Endothelial cell of umbilical vein (primary cell): ENCODE results near the gene AKAP6. TPM values are rescaled to one million over a fixed set of nuclear protein-coding genes. Genes with fewer than 3 reads are reported as not detected.

ENCODE experiments used
- BruUV-seq: library from RNA; stranded (reverse); fragments of 400-500 nt; replicated peaks from 2 replicates; lab custom pipeline; 2021; lab: Mats Ljungman, UMichigan
- CTCF ChIA-PET: fragments of 300-600, 350-600 bp; sonication (Branson Sonifier 250); formaldehyde crosslinking; loops from one replicate; lab custom pipeline; 2021; ENCODE audit warnings: antibody characterized with exemption, inconsistent platforms; lab: Charles Lee
- POLR2A ChIA-PET: fragments of 300-600, 350-600 bp; sonication (Branson Sonifier 250); formaldehyde crosslinking; loops from one replicate; lab custom pipeline; 2021; ENCODE audit warnings: antibody characterized with exemption, inconsistent platforms; lab: Charles Lee
- DNase-seq: peaks from one replicate; pipeline ENCODE4 v3.0.0-alpha.2; 2011; ENCODE audit warnings: low read depth, low spot score
- FAIRE-seq: peaks from 2 replicates; lab custom pipeline; 2011; peaks lifted over from hg19 to GRCh38; lab: Jason Lieb, UNC
- H2AFZ ChIP-seq: 2 replicates; pipeline ENCODE4 v1.6.0; 2012; ENCODE audit warnings: low read depth, low read length, control low read depth, inconsistent platforms
- H3K27ac ChIP-seq: 2 replicates; pipeline ENCODE4 v1.5.1; 2011; ENCODE audit warnings: low read depth, mild to moderate bottlenecking, control low read depth, low read length, moderate library complexity; ENCODE audit not compliant: insufficient read depth
- H3K27me3 ChIP-seq, 2 experiments: 2 replicates each; pipeline versions ENCODE4 v1.6.0 to v1.6.1; 2011; ENCODE audit warnings: low read length in 2 of 2, mixed read lengths in 1 of 2; ENCODE audit not compliant: control insufficient read depth in 2 of 2, insufficient read depth in 2 of 2
- H3K36me3 ChIP-seq, 2 experiments: 2 replicates in 1 of 2; 3 replicates in 1 of 2; pipeline ENCODE4 v1.5.1; 2011; ENCODE audit warnings: low read length in 2 of 2, mild to moderate bottlenecking in 1 of 2, moderate library complexity in 1 of 2; ENCODE audit not compliant: control insufficient read depth in 2 of 2, insufficient read depth in 2 of 2; ENCODE audit errors: extremely low read depth in 1 of 2
- H3K4me1 ChIP-seq: 3 replicates; pipeline ENCODE4 v1.5.1; 2011; ENCODE audit warnings: mild to moderate bottlenecking, low read length; ENCODE audit not compliant: control insufficient read depth, insufficient read depth; ENCODE audit errors: extremely low read depth
- H3K4me2 ChIP-seq: 2 replicates; pipeline ENCODE4 v1.6.1; 2011; ENCODE audit warnings: low read length, control low read depth, mixed read lengths; ENCODE audit not compliant: insufficient read depth
- H3K4me3 ChIP-seq, 3 experiments: fragments of 200-600 bp in 1 of 3; sonication (generic), shearing (Covaris generic) in 1 of 3; replicated peaks in 1 of 3; 2 replicates each; pipeline ENCODE4 v1.5.1; 2011 to 2016; ENCODE audit warnings: control low read depth in 3 of 3, low read length in 3 of 3, mild to moderate bottlenecking in 2 of 3, inconsistent platforms in 1 of 3, low read depth in 1 of 3, moderate library complexity in 1 of 3; ENCODE audit not compliant: insufficient read depth in 1 of 3
- H3K79me2 ChIP-seq: 2 replicates; pipeline ENCODE4 v1.6.0; 2012; ENCODE audit warnings: low read length, inconsistent platforms; ENCODE audit not compliant: control insufficient read depth, insufficient read depth
- H3K9ac ChIP-seq: replicated peaks from 2 replicates; pipeline ENCODE3; 2011; ENCODE audit warnings: low read length, control low read depth; ENCODE audit not compliant: insufficient read depth; ENCODE audit errors: extremely low read depth
- H3K9me1 ChIP-seq: replicated peaks from 3 replicates; pipeline ENCODE4 v1.6.0; 2011; ENCODE audit warnings: mild to moderate bottlenecking, low read length; ENCODE audit not compliant: control insufficient read depth, insufficient read depth; ENCODE audit errors: extremely low read depth
- H3K9me3 ChIP-seq: replicated peaks from 2 replicates; pipeline ENCODE4 v1.5.1; 2012; ENCODE audit warnings: low read length, inconsistent platforms; ENCODE audit not compliant: control insufficient read depth, insufficient read depth
- H4K20me1 ChIP-seq: replicated peaks from 2 replicates; pipeline ENCODE3; 2011; ENCODE audit warnings: mild to moderate bottlenecking, low read length; ENCODE audit not compliant: control insufficient read depth, insufficient read depth; ENCODE audit errors: extremely low read depth
- EZH2 ChIP-seq: IDR thresholded peaks from 2 replicates; pipeline ENCODE4 v1.6.1; 2012; ENCODE audit warnings: borderline replicate concordance, low read depth, mild to moderate bottlenecking, moderate library complexity, low read length, inconsistent platforms; ENCODE audit not compliant: severe bottlenecking
- FOS ChIP-seq: IDR thresholded peaks from 2 replicates; pipeline ENCODE4 v1.6.1; 2011; ENCODE audit warnings: mild to moderate bottlenecking, low read length, moderate library complexity, borderline replicate concordance; ENCODE audit not compliant: insufficient read depth
- GATA2 ChIP-seq: IDR thresholded peaks from 2 replicates; pipeline ENCODE4 v1.7.0; 2011; ENCODE audit warnings: low read depth, mild to moderate bottlenecking, moderate library complexity, mixed read lengths, low read length; ENCODE audit not compliant: insufficient read length, insufficient read depth
- JUN ChIP-seq: IDR thresholded peaks from 2 replicates; pipeline ENCODE4 v1.6.1; 2011; ENCODE audit warnings: borderline replicate concordance, low read depth; ENCODE audit not compliant: insufficient read length, insufficient read depth
- MYC ChIP-seq: IDR thresholded peaks from one replicate; pipeline ENCODE4 v1.6.1; 2011; ENCODE audit warnings: mild to moderate bottlenecking, low read depth, low read length
- POLR2A ChIP-seq: IDR thresholded peaks from 2 replicates; pipeline ENCODE4 v1.6.1; 2012; ENCODE audit warnings: low read depth, mild to moderate bottlenecking, control low read depth, low read length
- POLR2AphosphoS5 ChIP-seq: IDR thresholded peaks from 2 replicates; pipeline ENCODE4 v1.6.1; 2012; ENCODE audit warnings: low read depth, mild to moderate bottlenecking, control low read depth, low read length, moderate library complexity; ENCODE audit not compliant: insufficient read depth
- dilution Hi-C: fragments of 300-500 bp; cut with MboI; formaldehyde crosslinking; loops from one replicate; pipeline ENCODE4 v1.15.0; 2019; ENCODE audit warnings: low sequenced_read_pairs; ENCODE audit not compliant: extremely low pct_ligation_motif_present
- intact Hi-C: fragments of 100-400 bp; cut with micrococcal nuclease; formaldehyde crosslinking; loops from one replicate; pipeline ENCODE4 v1.10.0; 2022
- polyA plus RNA-seq, 4 experiments: library from polyadenylated mRNA; depleted of rRNA in 3 of 4; stranded (reverse) in 3 of 4; unstranded in 1 of 4; fragments of >200 nt; gene quantifications; 2 replicates each; pipeline versions ENCODE4 v1.2.1 to v1.2.3, GENCODE V29; 2011 to 2012; ENCODE audit warnings: missing spikeins in 1 of 4
- total RNA-seq: library from RNA; stranded (reverse); gene quantifications from 2 replicates; pipeline ENCODE4 v1.2.3, GENCODE V29; 2021
- TF ChIP-seq, protein P1 (sequence below): IDR thresholded peaks from 2 replicates; pipeline ENCODE4 v1.6.1; 2011; ENCODE audit not compliant: insufficient read depth, insufficient read length
- TF ChIP-seq, protein P2 (sequence below), 2 donors: IDR thresholded peaks; 1 replicate in 1 of 2; 2 replicates in 1 of 2; pipeline ENCODE4 v1.5.1; 2011; ENCODE audit warnings: low read length in 2 of 2, mild to moderate bottlenecking in 2 of 2, moderate library complexity in 2 of 2, control low read depth in 1 of 2, inconsistent platforms in 1 of 2, low read depth in 1 of 2; ENCODE audit not compliant: insufficient read depth in 1 of 2; ENCODE audit errors: extremely low read depth in 1 of 2

Gene AKAP6
- total and polyA plus RNA-seq, 2 donors (not counting 3 experiments of a cell fraction or from before 2014, with no cell fraction given), result 0.03 to 0.49 TPM

DNA sequence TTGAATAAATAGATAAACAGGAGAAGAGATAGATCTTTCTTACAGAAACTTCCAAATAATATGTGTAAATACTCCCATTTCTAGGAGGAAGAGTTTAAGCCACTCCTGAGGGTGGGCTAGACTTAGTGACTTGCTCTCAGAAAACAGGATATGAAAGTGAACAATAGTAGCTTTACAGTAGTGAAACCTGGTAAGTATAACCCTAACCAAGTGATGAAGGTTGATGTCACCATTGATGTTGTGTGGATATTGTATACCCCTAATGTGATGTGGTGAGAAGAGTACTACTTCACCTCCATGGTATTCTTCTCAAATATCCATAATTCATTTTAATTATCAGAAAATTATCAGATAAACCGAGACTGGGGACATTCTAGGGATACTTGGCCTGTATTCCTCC, 20.9 kb downstream of the AKAP6 start:
- Histone ChIP-seq H3K9me1 (no peaks in the 10 kb centered on the region), H2AFZ (no peak overlapping the region), H3K4me2 (no peak overlapping the region), H3K27ac (no peak overlapping the region), H3K79me2 (no peaks in the 10 kb centered on the region), H3K9ac (no peak overlapping the region), H3K4me3 (no peak overlapping the region), H3K27me3 (no peaks in the 10 kb centered on the region), H3K9me3 (no peaks in the 10 kb centered on the region), H3K4me1 (no peaks in the 10 kb centered on the region), H4K20me1 (no peaks in the 10 kb centered on the region), H3K36me3 (no peaks in the 10 kb centered on the region)
- BruUV-seq, result no TSS peak
- FAIRE-seq, result no peak
- TF ChIP-seq MYC (no peak), GATA2 (no peak), POLR2AphosphoS5 (no peak), JUN (no peak), EZH2 (no peak), FOS (no peak), POLR2A (no peak)
- TF ChIP-seq, protein P1, sequence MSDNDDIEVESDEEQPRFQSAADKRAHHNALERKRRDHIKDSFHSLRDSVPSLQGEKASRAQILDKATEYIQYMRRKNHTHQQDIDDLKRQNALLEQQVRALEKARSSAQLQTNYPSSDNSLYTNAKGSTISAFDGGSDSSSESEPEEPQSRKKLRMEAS, result no peak
- TF ChIP-seq, protein P2, sequence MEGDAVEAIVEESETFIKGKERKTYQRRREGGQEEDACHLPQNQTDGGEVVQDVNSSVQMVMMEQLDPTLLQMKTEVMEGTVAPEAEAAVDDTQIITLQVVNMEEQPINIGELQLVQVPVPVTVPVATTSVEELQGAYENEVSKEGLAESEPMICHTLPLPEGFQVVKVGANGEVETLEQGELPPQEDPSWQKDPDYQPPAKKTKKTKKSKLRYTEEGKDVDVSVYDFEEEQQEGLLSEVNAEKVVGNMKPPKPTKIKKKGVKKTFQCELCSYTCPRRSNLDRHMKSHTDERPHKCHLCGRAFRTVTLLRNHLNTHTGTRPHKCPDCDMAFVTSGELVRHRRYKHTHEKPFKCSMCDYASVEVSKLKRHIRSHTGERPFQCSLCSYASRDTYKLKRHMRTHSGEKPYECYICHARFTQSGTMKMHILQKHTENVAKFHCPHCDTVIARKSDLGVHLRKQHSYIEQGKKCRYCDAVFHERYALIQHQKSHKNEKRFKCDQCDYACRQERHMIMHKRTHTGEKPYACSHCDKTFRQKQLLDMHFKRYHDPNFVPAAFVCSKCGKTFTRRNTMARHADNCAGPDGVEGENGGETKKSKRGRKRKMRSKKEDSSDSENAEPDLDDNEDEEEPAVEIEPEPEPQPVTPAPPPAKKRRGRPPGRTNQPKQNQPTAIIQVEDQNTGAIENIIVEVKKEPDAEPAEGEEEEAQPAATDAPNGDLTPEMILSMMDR (IDR thresholded peaks at IDR 0.05; ENCODE audit: extremely low read depth in 1 of 2, insufficient read depth in 1 of 2, low read depth in 1 of 2, low read length in 2 of 2), result no peak
- POLR2A ChIA-PET, result no interaction called here
- CTCF ChIA-PET, result interaction anchor here (2.6 kb wide), 1 partner anchor 95 kb away, joined by 6 read pairs; no protein-coding TSS in a partner anchor
- DNase-seq, result no peak
- intact Hi-C loops (no loop called here), dilution Hi-C loops (no loop called here)
